GM12892 (cell line): Measurements from ENCODE around the gene TGFBI.

ENCODE experiments used
- DNase-seq: peaks from one replicate; pipeline ENCODE4 v3.0.0; 2011; ENCODE audit not compliant: insufficient read length
- FAIRE-seq: peaks from 2 replicates; lab custom pipeline; 2011; peaks lifted over from hg19 to GRCh38; lab: Jason Lieb, UNC
- POLR2A ChIP-seq: IDR thresholded peaks from 2 replicates; pipeline ENCODE4 v1.6.1; 2011; ENCODE audit warnings: low read depth, low read length, control low read depth
- POLR2AphosphoS5 ChIP-seq: IDR thresholded peaks from 2 replicates; pipeline ENCODE4 v1.6.1; 2011; ENCODE audit warnings: low read depth, low read length, control low read depth
- TAF1 ChIP-seq: IDR thresholded peaks from 2 replicates; pipeline ENCODE4 v1.6.1; 2011; ENCODE audit warnings: low read depth, mild to moderate bottlenecking, control low read depth, low read length, borderline replicate concordance

The TGFBI gene

DNA sequence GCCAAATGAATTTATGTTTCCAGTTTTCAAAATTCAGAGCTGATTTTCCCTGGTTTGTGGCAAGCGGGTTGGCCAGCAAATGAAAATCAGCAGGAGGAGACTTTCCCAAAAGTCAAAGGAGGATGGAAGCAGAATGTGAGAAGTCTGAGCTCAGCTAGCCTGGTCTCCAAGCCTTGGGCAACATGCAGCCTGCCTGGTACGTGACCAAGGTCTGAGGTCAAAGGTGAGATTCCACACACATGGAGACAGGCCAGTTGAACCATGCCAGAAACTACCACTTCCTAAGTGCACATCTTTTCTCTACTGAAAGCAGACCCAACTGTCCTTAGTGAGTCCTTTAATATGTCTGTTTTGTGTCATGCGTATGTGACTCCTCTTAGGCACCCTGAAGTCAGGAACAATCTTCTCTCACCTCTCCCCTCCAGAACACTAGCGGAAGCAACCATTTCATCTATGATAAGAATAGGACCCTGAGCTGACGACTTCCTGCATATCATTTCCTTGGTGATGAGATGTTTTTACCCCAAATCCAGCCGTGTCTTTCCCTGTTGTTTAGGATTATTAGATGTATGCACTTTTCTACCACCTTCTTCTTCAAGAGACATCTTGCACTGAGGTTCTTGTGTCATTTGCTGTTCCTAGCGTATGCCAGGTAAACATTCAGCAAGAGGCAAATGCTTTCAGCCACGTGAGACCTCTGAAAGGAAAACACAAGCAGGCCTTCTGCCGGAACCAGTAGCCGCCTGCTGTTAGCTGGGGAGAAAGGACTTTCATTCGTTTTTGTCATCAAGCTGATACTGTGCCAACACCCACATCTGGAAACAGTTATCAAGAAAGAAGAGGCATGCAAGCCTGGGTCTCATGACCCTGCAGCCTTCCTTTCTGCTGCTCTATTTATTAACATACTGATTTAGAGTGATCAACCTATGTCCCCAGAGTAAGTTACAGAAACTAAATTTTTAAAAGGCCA lies 9.7 kb upstream of the TGFBI start:
- FAIRE-seq: no peak
- TF ChIP-seq POLR2AphosphoS5: no peak
- no peak for TF ChIP-seq POLR2A
- TF ChIP-seq TAF1: no peak
- DNase-seq: no peak

DNA sequence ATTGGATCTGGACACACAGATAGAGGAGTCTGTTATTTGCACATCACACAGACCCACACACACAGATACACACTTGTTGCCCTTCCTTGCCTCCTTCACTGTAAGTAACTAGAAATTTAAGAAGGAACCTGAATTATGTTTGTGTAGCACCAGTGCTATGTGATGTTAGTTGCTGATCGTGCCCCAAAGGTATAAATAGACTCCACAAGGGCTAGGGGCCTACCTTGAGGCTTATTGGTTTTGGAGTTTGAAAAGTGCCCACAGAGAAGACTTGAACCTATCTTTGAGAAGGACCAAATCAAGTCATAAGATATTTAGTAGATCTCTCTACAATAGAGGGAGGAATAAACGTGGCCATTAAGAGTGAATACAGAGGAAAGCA lies 8.8 kb upstream of the TGFBI start:
- DNase-seq (no peak), FAIRE-seq (no peak)
- no peak for TF ChIP-seq TAF1
- TF ChIP-seq POLR2AphosphoS5: no peak
- no peak for TF ChIP-seq POLR2A

- FAIRE-seq (no peak), DNase-seq (no peak)
- TF ChIP-seq POLR2AphosphoS5: no peak
- TF ChIP-seq POLR2A: no peak
- TF ChIP-seq TAF1: no peak
These were observed 8.3 kb upstream of the TGFBI start for GRCh38 chr5:136020383-136021015.

DNA sequence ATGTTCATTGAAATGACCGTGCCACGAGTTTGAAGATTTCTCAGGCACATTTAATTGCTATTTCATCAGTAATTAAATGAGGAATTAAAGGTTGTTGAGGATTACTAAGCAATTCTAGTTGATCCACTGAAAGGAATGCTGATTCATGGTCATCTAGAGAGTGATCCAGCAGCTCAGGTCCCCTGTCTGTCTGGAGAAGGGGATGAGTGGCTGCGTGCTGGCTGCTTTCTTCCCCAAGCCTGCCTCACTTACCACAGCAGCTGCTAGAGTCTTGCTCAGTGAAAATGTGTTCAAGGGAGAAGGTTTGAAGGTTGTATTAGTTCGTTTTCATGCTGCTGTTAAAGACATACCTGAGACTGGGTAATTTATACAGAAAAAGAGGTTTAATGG lies 7.8 kb upstream of the TGFBI start:
- DNase-seq (no peak), FAIRE-seq (no peak)
- TF ChIP-seq TAF1 (no peak), POLR2AphosphoS5 (no peak)

DNA sequence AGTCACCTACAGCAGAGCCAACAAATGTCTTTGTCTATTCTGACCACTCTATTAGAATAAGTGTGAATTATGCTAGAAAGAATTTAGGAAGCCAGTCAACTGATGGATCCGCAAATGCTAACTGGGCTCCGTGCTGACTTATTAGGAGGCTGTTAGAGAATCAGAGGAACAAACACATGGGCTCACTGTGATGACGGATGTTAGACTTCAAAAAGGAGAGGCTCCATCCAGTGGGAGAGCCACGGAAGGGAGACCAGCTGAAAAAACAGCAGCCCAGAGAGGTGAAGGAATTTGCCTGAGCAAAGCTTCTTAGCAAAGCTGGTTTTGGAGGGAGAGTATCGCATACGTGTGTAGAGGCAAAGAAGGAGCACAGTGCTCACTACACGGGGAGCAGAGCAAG lies 5.8 kb upstream of the TGFBI start:
- TF ChIP-seq TAF1: no peak
- TF ChIP-seq POLR2A: no peak
- TF ChIP-seq POLR2AphosphoS5: no peak
- DNase-seq (no peak), FAIRE-seq (no peak)

DNA sequence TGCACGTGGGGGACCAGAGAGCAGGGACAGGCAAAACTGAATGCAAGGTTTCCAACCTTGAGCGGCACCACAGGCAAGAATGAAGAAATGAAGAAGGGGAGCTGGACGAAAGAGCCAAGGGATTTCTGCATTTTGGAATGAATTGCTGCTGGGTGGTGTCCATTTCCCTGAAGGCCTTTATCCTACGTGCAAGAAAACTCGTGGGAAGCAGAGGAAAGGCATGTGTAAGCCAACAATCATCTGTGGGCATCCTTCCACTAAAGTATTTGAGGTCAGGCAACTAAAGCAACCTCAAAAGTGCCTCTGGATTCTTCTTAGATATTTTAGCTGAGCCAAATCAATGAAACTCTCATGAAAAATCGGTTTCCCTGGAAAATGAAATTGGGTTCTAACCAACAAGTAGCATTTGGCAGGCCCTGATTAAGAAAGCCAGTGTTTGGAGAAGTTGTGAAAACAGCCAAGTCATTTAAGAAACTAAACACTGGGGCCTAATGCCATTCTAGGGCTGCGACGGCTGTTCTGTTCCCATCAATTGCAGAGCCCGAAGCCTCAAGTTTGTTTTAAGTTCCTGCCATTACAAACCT lies 4.7 kb upstream of the TGFBI start:
- FAIRE-seq (no peak), DNase-seq (no peak)
- TF ChIP-seq POLR2AphosphoS5 (no peak), POLR2A (no peak), TAF1 (no peak)

DNA sequence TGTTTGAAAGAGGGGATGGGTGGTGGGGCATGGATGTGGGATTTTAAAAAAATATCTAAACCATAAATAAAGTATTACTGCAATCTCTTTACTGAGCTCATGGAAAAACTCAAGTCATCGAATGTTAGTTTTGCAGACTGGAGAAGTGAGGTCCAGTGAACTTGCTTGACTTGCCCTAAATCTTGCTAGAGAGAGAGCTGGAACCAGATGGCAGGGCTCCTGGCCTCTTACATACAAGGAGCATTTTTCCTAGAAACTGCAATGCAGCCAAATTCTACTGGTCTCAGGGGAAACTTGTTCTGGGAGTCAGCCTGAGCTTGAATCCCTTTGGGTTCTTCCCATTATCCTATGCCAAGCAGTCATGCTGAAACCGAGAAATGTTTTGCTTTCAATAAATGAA lies 2.9 kb upstream of the TGFBI start:
- FAIRE-seq (no peak), DNase-seq (no peak)
- TF ChIP-seq POLR2A: no peak
- TF ChIP-seq TAF1: no peak

- FAIRE-seq (no peak), DNase-seq (no peak)
- TF ChIP-seq POLR2A (no peak), POLR2AphosphoS5 (no peak), TAF1 (no peak)
These were observed 2.2 kb upstream of the TGFBI start for GRCh38 chr5:136026636-136027035.

- no peak for DNase-seq
- TF ChIP-seq TAF1 (no peak), POLR2AphosphoS5 (no peak), POLR2A (no peak)
- FAIRE-seq: no peak
These were observed 1.5 kb upstream of the TGFBI start for GRCh38 chr5:136027311-136027710.

- FAIRE-seq: no peak
- TF ChIP-seq TAF1: no peak
- TF ChIP-seq POLR2A: no peak
- TF ChIP-seq POLR2AphosphoS5: no peak
- no peak for DNase-seq
These were observed 698 bp upstream of the TGFBI start for GRCh38 chr5:136028090-136028489.

- DNase-seq: no peak
- FAIRE-seq: no peak
These were observed 1.5 kb downstream of the TGFBI start for GRCh38 chr5:136030252-136030651.

More at GRCh38 chr5:136030252-136030651, 1.5 kb downstream of the TGFBI start:
- TF ChIP-seq TAF1: no peak
- TF ChIP-seq POLR2AphosphoS5: no peak
- TF ChIP-seq POLR2A: no peak
